GM21447 (cell line): ENCODE results near the gene SLC7A5.
"Not testable (repeated sequence)": the region's sequence is repeated elsewhere in the genome, so short reads cannot be mapped to it uniquely, and the experiment has no call there.

Source experiments
- ATAC-seq: cut with Tn5 transposase; IDR thresholded peaks from one replicate; pipeline ENCODE4 v1.9.1; 2021; ENCODE audit not compliant: unreplicated experiment

Gene SLC7A5

DNA sequence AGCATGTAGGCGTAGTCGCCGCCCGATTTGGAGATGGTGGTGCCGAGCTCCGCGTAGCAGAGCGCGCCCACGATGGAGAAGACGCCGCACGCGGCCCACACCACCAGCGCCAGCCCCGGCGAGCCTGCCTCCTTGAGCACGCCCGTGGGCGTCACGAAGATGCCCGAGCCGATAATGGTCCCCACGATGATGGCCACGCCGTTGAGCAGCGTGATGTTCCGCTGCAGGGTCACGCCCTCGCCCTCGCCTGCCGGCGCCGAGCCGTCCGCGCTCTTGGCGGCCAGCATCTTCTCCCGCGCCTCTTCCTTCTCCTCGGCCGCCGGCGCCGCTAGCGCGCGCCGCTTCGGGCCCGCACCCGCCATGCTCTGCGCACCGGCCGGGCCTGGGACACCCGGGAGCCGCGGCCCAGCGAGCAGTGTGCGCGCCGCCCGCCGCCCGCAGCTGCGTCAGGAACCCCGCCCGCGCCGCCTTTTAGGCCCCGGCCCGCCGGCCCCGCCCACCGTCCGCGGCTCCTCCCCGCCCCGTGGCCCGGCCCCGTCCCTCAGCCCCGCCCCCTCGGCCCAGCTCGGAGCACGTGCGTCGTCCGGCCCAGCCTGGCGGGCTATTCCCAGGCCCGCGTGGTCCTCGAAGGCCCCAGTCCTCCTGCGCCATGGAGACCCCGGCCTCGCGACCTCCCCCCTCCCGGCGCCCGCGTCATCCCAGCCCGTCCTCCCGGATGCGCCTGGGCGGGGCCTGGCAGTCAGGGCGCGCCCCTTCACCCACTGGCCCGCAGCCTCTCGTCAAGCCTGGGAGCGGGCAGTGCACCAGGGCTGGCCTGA, at the start of gene SLC7A5:
Gene SLC7A5, minus strand, starts transcription at position 447 of the 818 bp plus-strand sequence. Its CDS starts 85 bp downstream, at position 362.
- not testable (repeated sequence) for ATAC-seq

DNA sequence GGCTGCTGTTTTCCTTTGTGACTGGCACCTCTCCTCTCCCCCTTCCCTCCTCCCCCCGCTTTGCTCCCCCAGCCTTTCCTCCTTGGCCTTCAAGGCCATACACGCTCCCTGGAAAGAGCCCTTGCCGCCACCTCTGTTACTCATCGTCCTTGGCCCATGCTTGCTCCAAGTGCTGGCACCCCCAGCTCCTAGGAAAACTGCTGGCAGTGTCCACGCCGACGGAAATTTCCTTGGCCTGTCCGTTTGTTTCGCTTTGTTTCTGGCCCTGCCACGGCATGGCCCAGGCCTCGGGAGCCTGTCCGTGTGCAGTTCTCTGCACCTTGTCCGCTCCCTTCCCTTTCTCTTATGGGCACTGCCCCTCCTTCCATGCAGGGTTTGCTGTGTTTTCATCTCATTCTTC, 49.0 kb upstream of the SLC7A5 start:
- ATAC-seq = no peak

DNA sequence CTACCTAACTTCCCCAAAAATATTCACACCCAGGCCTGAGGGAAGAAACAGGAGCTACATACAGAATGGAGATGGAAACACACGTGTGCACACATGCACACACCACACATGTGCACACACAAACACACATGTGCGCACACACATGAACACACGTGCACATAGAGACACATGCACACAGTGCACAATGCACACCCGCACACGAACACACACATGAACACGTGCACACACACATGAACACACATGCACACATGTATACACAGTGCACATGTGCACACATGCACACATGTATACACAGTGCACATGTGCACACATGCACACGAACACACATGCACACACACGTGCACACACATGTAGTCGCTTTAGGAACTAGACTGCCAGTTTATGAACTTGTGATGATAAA, 48.2 kb upstream of the SLC7A5 start:
- no peak for ATAC-seq

DNA sequence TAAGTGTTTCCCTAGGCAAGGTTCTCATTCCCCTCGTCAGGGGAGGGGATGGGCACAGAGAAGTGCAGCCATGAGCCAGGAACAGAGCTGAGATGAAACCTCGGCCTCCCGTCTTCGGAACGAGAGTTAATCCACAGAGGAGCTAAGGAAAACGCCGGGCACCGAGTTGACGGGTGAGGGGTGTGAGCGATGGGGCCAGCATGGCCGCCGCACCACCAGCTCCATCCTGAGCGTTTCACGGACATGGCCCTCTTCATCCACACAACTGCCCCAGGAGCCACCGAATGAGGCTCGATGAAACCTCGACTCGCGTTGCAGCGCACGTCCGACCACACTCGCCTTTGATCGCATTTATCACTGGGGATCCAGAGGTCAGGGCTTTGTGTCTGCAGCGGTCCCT, 45.5 kb upstream of the SLC7A5 start:
- no peak for ATAC-seq

DNA sequence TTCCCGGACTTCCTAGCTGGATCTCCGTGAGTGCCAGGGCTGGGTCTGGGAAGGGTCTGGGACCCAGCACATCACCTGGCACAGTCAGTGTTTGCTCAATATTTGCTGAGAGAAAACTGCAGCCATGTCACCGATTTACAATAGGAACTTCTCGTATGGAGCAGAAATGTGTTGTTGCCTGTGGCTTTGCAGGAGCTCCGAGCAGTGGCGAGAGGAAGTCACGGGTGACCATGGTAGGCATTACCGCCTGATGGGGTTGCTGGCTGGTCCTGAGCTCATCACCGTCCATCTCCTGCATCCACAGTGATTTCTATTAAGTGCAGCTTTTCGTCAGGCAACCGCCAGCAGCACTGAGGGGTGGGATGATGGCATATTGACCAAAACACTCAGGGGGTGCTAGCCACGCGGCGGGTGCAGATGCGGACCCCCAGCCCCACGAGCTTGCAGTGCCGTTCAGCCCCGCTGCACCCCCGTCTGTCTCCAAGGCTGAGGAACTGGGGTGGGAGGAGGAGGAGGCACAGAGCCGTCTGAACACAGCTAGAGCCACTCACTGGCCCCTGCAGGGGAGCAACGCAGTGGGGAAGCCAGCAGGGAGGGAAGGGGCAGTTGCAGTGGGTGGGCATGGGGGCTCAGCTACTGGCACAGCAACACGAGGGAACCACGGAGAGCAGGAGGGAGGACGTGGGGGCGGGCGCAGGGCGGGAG, 44.9 kb upstream of the SLC7A5 start:
- ATAC-seq = not testable (repeated sequence)

DNA sequence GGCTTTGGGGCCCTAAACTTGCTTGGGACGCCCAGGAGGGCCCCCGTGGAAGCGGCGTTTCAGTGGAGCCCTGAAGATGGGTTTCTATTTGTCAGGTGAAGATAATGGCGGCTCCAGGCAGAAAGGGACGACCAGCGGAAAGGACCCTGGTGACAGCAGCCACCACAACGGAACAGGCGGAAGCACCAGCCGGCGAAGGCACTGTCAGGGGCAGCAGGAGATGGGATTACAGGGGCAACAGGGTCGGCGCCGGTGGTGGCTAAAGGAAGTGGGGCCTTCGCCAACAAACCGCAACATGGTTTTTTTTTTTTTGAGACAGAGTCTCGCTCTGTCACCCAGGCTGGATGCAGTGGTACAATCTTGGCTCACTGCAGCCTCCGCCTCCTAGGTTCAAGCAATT, 43.4 kb upstream of the SLC7A5 start:
- not testable (repeated sequence) for ATAC-seq

DNA sequence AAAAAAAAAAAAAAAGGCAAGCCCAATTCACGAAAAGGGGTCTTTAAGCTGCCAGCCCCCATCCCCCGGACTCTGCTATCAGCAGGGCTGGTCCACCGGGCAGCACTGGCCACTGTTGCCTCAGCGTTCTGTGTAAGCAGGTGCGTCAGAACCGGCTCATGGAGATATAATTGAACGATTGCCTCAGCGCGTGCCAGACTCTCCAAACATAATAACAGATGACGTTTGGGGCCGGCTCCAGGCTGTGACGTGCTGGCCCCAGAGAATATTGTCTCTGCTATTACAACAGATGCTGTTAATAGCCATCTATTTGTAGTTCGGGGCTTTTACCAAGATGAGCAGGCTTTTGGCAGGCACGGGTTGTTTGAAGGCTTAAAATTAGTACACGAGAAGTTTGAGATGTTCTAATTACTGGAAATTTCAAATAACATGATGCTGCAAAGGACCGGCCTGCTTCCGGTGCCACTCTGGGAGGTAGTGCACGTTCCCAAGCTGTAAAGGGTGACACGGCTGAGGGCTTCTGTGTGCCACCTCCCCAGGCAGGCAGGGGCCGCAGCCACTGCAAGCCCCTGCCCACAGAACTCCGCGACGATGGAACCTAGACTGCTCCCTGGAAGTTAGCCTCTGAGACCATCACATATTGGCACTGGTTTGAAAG, 41.9 kb upstream of the SLC7A5 start:
- ATAC-seq = not testable (repeated sequence)

DNA sequence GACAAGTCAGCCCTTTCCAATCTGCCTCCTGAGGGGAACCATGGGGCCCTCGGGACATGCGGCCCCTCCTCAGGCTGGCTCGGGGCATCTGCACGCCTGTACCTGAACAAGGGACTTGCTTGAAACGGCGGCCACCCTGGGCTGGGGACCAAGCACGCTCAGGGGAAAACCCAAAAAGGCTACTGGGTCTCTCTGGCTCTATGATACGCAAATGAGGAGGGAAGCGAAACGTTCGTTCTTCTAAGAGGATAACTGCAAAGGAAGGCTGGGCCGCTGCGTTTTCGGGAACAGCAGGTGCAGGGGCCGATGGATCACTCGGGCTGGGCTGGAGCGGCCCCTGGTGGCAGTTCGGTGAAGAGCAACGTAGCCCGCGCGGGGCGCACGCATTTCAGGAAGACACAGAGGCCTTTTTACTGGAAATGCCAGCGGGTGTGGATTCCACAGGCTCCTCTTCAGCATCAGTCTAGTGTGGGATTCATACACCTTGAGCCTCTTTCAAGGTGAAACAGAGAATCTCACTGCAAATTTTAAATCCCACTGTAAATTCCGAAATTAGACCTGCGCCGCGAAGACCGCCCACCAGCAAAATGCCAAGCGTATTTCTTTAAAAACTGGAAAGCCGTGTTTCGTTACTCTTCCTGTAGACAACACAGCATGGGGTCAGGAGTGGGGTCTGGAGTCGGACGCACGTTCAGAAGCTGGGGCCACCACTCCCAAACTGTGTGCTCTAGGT, 40.1 kb upstream of the SLC7A5 start:
- peak; percentile 89 for ATAC-seq

DNA sequence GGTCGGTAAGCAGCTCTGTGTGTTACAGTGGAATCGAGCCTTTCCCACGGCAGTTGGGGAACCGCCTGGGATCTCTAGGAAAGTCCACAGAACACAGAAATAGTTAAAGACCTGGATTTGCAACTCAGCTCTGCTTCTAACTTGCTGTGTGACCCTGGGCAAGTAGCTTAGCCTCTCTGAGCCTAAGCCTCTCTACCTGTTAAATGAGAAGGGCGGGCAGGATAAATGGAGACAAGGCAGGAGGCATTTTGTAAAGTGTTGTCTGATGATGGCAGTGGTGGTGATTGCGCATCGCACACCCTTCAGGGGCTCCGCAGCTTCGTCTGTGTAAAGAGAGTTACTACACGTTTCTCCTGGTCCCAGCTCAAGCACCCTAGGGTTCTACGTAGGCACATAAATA, 38.8 kb upstream of the SLC7A5 start:
- not testable (repeated sequence) for ATAC-seq

DNA sequence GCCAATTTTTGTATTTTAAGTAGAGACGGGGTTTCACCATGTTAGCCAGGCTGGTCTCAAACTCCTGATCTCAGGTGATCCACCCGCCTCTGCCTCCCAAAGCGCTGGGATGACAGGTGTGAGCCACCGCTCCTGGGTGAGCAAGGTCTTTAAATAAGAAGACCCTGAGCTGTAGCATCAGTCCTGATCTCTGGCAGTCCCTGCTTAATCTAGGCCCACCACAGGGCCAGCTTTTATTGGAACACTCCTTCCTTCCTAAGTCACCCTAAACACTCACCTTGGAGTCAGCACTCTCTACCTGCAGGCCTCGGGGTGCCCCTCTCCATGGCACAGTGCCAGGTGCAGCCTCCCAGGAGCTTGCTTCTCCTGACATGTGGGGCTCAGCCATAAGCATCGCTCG, 36.2 kb upstream of the SLC7A5 start:
- not testable (repeated sequence) for ATAC-seq

DNA sequence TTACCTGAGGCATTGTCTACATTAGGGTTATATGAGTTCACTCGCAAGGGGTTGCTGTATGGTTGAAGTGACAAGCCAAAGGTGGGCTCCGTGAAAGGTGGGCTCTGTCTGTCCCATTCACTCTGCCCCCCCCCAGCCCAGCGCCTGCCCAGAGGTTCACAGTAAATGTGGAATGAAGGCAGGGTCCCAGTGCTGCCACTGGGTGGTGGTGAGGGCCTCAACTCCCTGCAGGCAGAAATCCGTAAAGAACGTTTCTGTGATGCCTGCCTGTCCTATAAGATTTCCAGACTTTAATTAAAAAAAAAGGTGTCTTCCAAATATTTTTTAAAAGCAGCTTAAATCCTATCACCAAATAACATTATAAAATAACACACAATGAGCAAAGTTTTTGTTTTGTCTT, 35.7 kb upstream of the SLC7A5 start:
- ATAC-seq = not testable (repeated sequence)

DNA sequence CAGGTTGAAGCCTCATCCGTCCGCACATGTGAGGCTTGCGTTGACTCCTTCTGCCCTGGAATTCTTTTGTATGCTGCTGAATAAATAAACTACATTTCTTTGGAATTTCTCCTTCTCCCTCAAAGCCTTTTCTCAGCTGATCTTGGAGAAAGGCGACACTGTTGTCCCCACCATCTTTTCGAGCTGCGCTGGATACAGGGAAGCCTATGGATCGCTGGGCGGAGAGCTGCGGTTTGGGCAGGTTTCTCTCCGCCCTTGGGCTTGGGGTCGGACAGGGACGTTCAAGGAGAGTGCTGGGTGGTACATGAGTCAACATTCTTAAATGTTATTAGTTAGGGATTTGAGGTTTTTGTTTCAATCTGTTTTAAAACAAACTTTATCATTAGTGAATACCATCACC, 31.2 kb upstream of the SLC7A5 start:
- ATAC-seq = not testable (repeated sequence)

DNA sequence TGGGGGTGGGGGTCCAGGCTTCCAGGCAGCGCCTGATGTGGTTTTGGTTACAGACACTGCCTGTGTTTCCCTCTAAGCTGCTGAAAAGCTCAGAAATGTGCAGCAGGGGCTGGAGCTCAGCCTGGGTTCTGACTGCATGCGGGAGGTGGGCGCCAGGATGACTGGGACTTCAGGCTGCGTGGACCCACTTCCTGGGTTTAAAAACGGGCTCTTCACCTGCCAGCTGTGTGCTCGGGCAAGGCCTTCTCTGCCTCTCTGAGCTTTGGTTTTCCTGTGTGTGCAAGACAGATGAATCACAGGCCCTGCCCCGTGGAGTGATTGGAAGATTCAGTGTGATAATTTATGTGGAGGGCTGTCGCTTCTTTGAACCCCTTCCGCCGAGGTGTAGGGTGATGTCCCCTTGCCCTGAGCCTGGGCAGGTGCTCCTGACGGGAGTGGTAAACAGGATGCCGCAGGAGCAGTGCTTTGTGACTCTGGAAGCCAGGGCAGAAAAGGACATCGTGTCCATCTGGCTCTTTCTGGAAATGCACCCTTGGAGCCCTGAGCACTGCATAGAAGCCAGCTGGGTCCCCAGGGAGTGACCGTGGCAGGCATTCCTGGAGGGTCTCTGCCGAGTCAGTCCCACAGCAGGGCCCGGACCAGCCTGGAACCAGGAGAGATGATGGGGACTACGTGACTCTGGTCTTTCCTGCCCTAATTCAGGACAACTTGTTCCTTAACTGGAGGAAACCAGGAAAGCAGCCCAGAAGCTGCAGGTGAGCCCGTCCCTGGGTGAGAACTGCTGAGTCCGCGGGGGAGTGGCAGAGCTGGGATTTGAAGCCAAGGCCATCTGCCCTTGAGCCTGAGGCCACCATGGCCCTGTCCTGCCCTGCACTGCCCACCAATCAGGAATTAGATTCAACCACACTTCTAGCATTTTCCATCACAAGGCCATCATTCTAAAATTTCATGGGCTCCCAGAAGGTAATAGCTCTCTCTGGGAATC, 28.5 kb upstream of the SLC7A5 start:
- ATAC-seq = no peak

DNA sequence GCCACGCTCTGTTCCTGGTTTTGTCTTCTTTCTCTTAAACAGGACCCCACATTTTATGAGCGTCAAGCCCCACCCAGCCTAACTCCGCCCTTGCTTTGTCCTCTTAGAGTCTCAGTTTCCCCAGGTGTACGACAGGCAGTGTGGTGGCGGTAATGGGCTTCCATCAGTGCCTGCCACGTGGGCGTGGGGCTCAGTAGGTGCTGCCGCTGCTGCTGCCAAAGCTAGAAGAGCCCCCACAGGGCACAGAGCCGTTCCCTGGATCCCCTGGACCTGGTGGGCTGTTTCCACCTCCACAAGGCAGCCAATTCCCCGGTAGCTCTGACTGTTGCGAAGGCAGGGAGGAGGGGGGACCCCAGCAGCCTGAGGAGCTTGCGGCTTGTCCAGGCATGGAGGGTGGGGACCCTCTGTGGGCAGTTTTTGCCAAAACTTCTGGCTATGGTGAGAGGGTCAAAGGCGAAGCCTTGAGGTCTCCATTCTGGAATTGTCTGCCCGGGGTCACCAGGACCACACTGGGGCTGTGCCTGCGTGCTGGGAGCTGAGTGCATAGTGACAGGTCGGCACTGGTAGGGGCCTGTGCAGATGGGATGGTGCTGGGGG, 27.7 kb upstream of the SLC7A5 start:
- ATAC-seq = not testable (repeated sequence)

DNA sequence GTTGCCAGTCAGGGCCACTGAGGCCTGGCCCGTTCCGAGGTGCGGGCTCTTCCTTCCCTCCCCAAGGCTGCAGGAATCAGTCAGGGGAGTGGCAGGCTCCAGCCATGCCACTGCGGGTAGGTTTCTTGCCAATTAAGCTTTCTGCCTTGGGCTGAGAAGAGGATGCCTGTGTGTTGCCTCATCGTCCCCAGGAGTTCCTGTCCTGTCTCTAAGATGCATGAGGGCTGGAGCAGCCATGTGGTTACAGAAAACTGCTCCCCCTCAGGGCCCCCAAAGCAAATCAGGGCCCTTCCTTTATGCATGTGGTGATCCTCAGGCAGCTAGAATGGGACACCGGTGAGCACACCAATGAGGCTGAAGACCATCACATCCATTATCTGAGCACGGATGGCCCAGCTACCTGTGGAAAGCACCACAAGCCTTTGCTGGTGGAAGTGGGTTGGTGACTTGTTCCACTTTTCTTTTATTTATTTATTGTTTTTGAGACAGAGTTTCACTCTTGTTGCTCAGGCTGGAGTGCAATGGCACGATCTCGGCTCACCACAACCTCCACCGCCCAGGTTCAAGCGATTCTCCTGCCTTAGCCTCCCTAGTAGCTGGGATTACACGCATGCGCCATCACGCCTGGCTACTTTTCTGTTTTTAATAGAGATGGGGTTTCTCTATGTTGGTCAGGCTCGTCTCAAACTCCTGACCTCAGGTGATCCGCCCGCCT, 27.0 kb upstream of the SLC7A5 start:
- ATAC-seq = not testable (repeated sequence)

DNA sequence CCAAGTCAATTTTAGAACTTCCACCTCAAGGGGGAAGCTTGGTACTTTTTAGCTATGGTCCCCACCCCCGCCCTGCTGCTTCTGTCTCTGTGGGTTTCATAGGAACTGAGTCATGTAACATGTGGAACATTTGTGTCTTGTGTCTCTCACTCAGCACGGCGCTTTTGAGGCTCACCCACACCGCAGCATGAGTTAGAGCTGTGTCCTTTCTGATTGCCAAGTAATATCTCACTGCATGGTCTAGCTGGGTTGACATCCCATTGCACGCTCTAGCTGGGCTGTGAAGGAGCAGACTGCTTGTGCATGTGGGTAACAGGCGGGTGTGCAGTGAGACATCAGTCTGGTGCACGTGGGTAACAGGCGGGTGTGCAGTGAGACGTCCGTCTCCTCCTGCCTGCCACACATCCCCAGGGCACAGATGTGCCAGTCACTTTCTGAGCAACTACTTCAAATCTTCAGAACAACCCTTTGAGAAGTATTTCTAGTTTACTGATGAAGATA, 26.4 kb upstream of the SLC7A5 start:
- peak; percentile 80 for ATAC-seq

DNA sequence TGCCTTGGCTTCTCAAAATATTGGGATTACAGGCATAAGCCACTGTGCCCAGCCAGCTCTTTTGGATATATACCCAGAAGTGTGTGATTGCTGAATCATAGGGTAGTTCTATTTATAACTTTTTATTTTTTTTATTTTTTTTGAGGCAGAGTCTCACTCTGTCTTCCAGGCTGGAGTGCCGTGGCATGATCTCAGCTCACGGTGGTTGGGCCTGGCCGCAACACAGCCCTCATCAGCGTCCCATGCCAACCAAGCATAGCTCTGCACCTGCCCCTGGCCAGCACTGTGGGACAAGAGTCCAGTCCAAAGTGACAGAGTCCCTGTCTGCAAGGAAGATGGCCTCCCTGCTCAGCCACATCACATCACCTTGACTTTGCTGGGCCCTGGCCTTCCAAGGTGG, 24.7 kb upstream of the SLC7A5 start:
- ATAC-seq = not testable (repeated sequence)

DNA sequence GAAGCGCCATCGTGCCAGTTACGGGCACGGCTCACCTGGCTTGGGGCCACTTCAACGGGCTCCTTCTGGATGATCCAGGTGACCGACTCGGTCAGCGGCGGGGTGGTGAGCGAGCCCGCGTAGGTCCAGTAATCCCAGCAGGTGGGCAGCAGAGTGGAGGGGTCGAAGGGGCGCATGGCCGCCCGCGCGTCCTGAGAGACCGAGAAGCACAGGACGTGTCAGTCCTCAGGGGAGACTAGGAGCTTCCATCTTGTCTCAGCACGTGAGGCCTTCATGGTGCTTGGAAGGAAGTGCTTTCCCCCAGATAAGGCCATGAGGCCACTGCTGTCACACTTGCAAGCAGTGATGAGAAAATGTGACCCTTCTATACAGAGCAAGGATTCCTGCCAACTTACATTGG, 22.5 kb upstream of the SLC7A5 start:
- ATAC-seq = no peak

DNA sequence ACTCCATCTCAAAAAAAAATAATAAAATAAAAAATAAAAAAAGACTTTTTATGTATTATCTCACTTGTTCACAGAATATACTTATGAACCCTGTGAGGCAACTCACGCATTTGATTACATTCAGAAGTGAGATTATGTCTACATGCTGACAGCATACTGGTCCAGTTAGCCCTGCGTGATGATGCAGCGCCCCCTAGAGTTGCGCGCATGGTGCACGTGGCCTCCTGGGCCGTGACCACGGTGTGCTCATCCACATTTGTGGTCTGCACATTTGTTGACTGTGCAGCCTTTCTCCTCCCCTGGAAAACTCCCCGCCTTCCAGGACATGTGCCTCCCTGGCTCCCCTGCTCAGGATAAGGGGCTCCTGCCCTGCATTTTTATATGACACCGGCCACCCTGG, 20.5 kb upstream of the SLC7A5 start:
- not testable (repeated sequence) for ATAC-seq
